ENCODE data around the gene DHRS2. TPM values are rescaled to one million over a fixed set of nuclear protein-coding genes. Genes with fewer than 3 reads are reported as not detected.

Gene DHRS2
- total and polyA plus RNA-seq, 10 of the 15 experiments (the other 5 are each of a cell fraction or from before 2014, with no cell fraction given) = 0.09 to 1.8 (median 0.73) TPM; not detected in 1

GRCh38 chr14:23631702-23632460 is 4.3 kb upstream of the DHRS2 start (continued):
- no peak for TF ChIP-seq IRF3 (IDR thresholded peaks at IDR 0.05)
- no peak for TF ChIP-seq TARDBP (IDR thresholded peaks at IDR 0.05; ENCODE audit: borderline replicate concordance)
- no peak for TF ChIP-seq ZZZ3 (IDR thresholded peaks at IDR 0.05; ENCODE audit: control insufficient read depth, insufficient read length, low read depth)
- peak; percentile 52 to 57; a peak in 3 of 4 replicates for TF ChIP-seq IKZF2 (IDR thresholded peaks at IDR 0.05)
- TF ChIP-seq POLR2AphosphoS5 (IDR thresholded peaks at IDR 0.05; ENCODE audit: low read length) = no peak
- TF ChIP-seq SRF (IDR thresholded peaks at IDR 0.05; ENCODE audit: low read depth in 2 of 2, low read length in 2 of 2) = no peak
- no peak for TF ChIP-seq KAT2A (conservative IDR thresholded peaks at IDR 0.05; ENCODE audit: control insufficient read depth, low read depth, low read length)
- no peak for TF ChIP-seq YBX1 (IDR thresholded peaks at IDR 0.05)
- TF ChIP-seq RAD21 (IDR thresholded peaks at IDR 0.05; ENCODE audit: insufficient read depth, low read depth, low read length) = peak; percentile 77
- TF ChIP-seq ESRRA (IDR thresholded peaks at IDR 0.05; ENCODE audit: low read length) = no peak
- peak; percentile 28; the same call in 1 of the 2 replicates for TF ChIP-seq PAX5 (IDR thresholded peaks at IDR 0.05; ENCODE audit: borderline replicate concordance, low read depth, low read length)
- TF ChIP-seq BMI1 (IDR thresholded peaks at IDR 0.05; ENCODE audit: borderline replicate concordance) = no peak
- TF ChIP-seq CHD4 (IDR thresholded peaks at IDR 0.05) = no peak
- TF ChIP-seq MXI1 (IDR thresholded peaks at IDR 0.05; ENCODE audit: low read depth, low read length) = no peak
- TF ChIP-seq CEBPB (IDR thresholded peaks at IDR 0.05; ENCODE audit: borderline replicate concordance in 1 of 2, low read depth in 2 of 2, low read length in 2 of 2) = no peak
- no peak for TF ChIP-seq POLR2A (IDR thresholded peaks at IDR 0.05; ENCODE audit: low read depth, low read length)
- TF ChIP-seq SREBF2 (IDR thresholded peaks at IDR 0.05; ENCODE audit: low read length) = no peak
- no peak for TF ChIP-seq ZNF24 (IDR thresholded peaks at IDR 0.05)
- no peak for TF ChIP-seq RB1 (IDR thresholded peaks at IDR 0.05; ENCODE audit: borderline replicate concordance)
- TF ChIP-seq BCL11A (IDR thresholded peaks at IDR 0.05; ENCODE audit: low read depth, low read length) = no peak
- TF ChIP-seq NFYA (IDR thresholded peaks at IDR 0.05; ENCODE audit: borderline replicate concordance, low read depth, low read length) = no peak
- TF ChIP-seq, protein P1, sequence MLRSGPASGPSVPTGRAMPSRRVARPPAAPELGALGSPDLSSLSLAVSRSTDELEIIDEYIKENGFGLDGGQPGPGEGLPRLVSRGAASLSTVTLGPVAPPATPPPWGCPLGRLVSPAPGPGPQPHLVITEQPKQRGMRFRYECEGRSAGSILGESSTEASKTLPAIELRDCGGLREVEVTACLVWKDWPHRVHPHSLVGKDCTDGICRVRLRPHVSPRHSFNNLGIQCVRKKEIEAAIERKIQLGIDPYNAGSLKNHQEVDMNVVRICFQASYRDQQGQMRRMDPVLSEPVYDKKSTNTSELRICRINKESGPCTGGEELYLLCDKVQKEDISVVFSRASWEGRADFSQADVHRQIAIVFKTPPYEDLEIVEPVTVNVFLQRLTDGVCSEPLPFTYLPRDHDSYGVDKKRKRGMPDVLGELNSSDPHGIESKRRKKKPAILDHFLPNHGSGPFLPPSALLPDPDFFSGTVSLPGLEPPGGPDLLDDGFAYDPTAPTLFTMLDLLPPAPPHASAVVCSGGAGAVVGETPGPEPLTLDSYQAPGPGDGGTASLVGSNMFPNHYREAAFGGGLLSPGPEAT (IDR thresholded peaks at IDR 0.05; ENCODE audit: low read depth) = no peak
- no peak for TF ChIP-seq ATF2 (IDR thresholded peaks at IDR 0.05; ENCODE audit: low read length)
- TF ChIP-seq HDAC6 (IDR thresholded peaks at IDR 0.05; ENCODE audit: unreplicated experiment) = no peak
- no peak; the same call in none of the 2 replicates for TF ChIP-seq FOXK2 (IDR thresholded peaks at IDR 0.05)
- no peak for TF ChIP-seq EZH2 (IDR thresholded peaks at IDR 0.05; ENCODE audit: borderline replicate concordance, control insufficient read depth, low read depth, low read length)
- TF ChIP-seq RFX5 (IDR thresholded peaks at IDR 0.05; ENCODE audit: low read depth, low read length) = peak; percentile 30; the same call in 1 of the 2 replicates
- no peak for TF ChIP-seq SP1 (IDR thresholded peaks at IDR 0.05; ENCODE audit: low read depth, low read length)
- no peak for TF ChIP-seq STAT3 (IDR thresholded peaks at IDR 0.05; ENCODE audit: low read depth, low read length)
- TF ChIP-seq SMC3 (IDR thresholded peaks at IDR 0.05; ENCODE audit: borderline replicate concordance, low read length) = peak; percentile 71
- TF ChIP-seq RAD51 (IDR thresholded peaks at IDR 0.05) = no peak

Measured in GM12878 (cell line).